ENCODE results near the gene GPC1.

The GPC1 gene

GRCh38 chr2:240407090-240407489 lies 28.4 kb upstream of the GPC1 start:
- intact Hi-C loops (cut with DNase I), result no loop called here
- DNase-seq, result peak in 5 of 42 donors; percentile 1 to 19 (median 3)

- DNase-seq, result no peak
- intact Hi-C loops (cut with DNase I), result no loop called here
Measured at GRCh38 chr2:240410004-240410403, 25.5 kb upstream of the GPC1 start.

- DNase-seq, result peak in 6 of 42 donors; percentile 0 to 14 (median 6)
Measured at GRCh38 chr2:240410808-240411207, 24.7 kb upstream of the GPC1 start.

GRCh38 chr2:240411261-240412160 lies 24.0 kb upstream of the GPC1 start:
- intact Hi-C loops (cut with DNase I), result no loop called here
- DNase-seq, result peak in 9 of 42 donors; percentile 0 to 23 (median 9)

More at GRCh38 chr2:240410808-240411207, 24.7 kb upstream of the GPC1 start:
- intact Hi-C loops (cut with DNase I), result no loop called here

GRCh38 chr2:240412211-240412861 lies 23.1 kb upstream of the GPC1 start:
- DNase-seq, result peak in 12 of 42 donors; percentile 1 to 30 (median 14)
- intact Hi-C loops (cut with DNase I), result no loop called here

- peak in 11 of 42 donors; percentile 1 to 29 (median 10) for DNase-seq
- intact Hi-C loops (cut with DNase I), result no loop called here
Measured at GRCh38 chr2:240412975-240413812, 22.3 kb upstream of the GPC1 start.

GRCh38 chr2:240413813-240414429 lies 21.5 kb upstream of the GPC1 start:
- intact Hi-C loops (cut with DNase I), result no loop called here
- DNase-seq, result peak in 5 of 42 donors; percentile 0 to 15 (median 5)

GRCh38 chr2:240416821-240417220 lies 18.6 kb upstream of the GPC1 start:
- intact Hi-C loops (cut with DNase I), result no loop called here
- peak in 2 of 42 donors; percentile 3 to 4 for DNase-seq

- peak in 4 of 42 donors; percentile 1 to 11 (median 8) for DNase-seq
- intact Hi-C loops (cut with DNase I), result no loop called here
Measured at GRCh38 chr2:240418311-240418710, 17.2 kb upstream of the GPC1 start.

- DNase-seq, result peak in 7 of 42 donors; percentile 2 to 20 (median 4)
- intact Hi-C loops (cut with DNase I), result no loop called here
Measured at GRCh38 chr2:240419271-240419670, 16.2 kb upstream of the GPC1 start.

- peak in 1 of 42 donors; percentile 4 for DNase-seq
- intact Hi-C loops (cut with DNase I), result no loop called here
Measured at GRCh38 chr2:240419723-240420122, 15.7 kb upstream of the GPC1 start.

- DNase-seq, result peak in 9 of 42 donors; percentile 2 to 21 (median 6)
- intact Hi-C loops (cut with DNase I), result no loop called here
Measured at GRCh38 chr2:240420206-240421104, 15.0 kb upstream of the GPC1 start.

- intact Hi-C loops (cut with DNase I), result no loop called here
- DNase-seq, result peak in 7 of 42 donors; percentile 1 to 20 (median 7)
Measured at GRCh38 chr2:240421381-240421780, 14.1 kb upstream of the GPC1 start.

GRCh38 chr2:240422658-240423329 lies 12.7 kb upstream of the GPC1 start:
- peak in 5 of 42 donors; percentile 1 to 20 (median 5) for DNase-seq
- intact Hi-C loops (cut with DNase I), result no loop called here

- intact Hi-C loops (cut with DNase I), result no loop called here
- DNase-seq, result peak in 9 of 42 donors; percentile 2 to 25 (median 14)
Measured at GRCh38 chr2:240423788-240424191, 11.7 kb upstream of the GPC1 start.

GRCh38 chr2:240424341-240425235 lies 10.9 kb upstream of the GPC1 start:
- intact Hi-C loops (cut with DNase I), result no loop called here
- peak in 14 of 42 donors; percentile 2 to 29 (median 6) for DNase-seq
